H1 (cell line): ENCODE data around the gene LAMTOR4. TPM values are rescaled to one million over a fixed set of nuclear protein-coding genes. Genes with fewer than 3 reads are reported as not detected.

Source experiments
- CHD7 ChIP-seq: fragments of 300-600 bp; sonication (generic); IDR thresholded peaks from 2 replicates; pipeline ENCODE4 v1.7.1; 2012; ENCODE audit warnings: low read length, moderate library complexity, mild to moderate bottlenecking, inconsistent platforms; ENCODE audit not compliant: insufficient replicate concordance
- HDAC6 ChIP-seq: IDR thresholded peaks from one replicate; pipeline ENCODE4 v1.7.1; 2012; ENCODE audit warnings: low read depth, mild to moderate bottlenecking, inconsistent platforms, low read length, moderate library complexity
- RXRA ChIP-seq: IDR thresholded peaks from 2 replicates; pipeline ENCODE4 v1.6.1; 2011; ENCODE audit warnings: low read depth, mild to moderate bottlenecking, low read length, moderate library complexity; ENCODE audit not compliant: insufficient read depth
- SIN3A ChIP-seq, 2 experiments: IDR thresholded peaks in 1 of 2; conservative IDR thresholded peaks in 1 of 2; 2 replicates each; pipeline ENCODE4 v1.6.1; 2011 to 2012; ENCODE audit warnings: low read length in 2 of 2, improper control_type of control experiment in 1 of 2, low read depth in 1 of 2, mild to moderate bottlenecking in 1 of 2
- SP4 ChIP-seq: IDR thresholded peaks from 2 replicates; pipeline ENCODE4 v1.6.1; 2012; ENCODE audit warnings: low read length, inconsistent platforms
- SRF ChIP-seq: IDR thresholded peaks from 2 replicates; pipeline ENCODE4 v1.6.1; 2011; ENCODE audit warnings: mild to moderate bottlenecking, low read depth, low read length, moderate library complexity
- TAF1 ChIP-seq: IDR thresholded peaks from 2 replicates; pipeline ENCODE4 v1.6.1; 2011; ENCODE audit warnings: mild to moderate bottlenecking, low read depth, low read length
- polyA plus RNA-seq, 7 experiments: library from polyadenylated mRNA; depleted of rRNA in 3 of 7; stranded (reverse) in 5 of 7; unstranded in 2 of 7; fragments of >200 nt in 5 of 7; fragments of 200-250 nt in 2 of 7; gene quantifications; 1 replicate in 5 of 7; 2 replicates in 1 of 7; 4 replicates in 1 of 7; pipeline versions ENCODE4 v1.2.1 to v1.2.3, GENCODE V29; 2011 to 2013; ENCODE audit warnings: missing spikeins in 2 of 7, mixed read lengths in 2 of 7
- total RNA-seq: library from RNA; stranded (reverse); fragmentation: NEBNext Ultra II Directional; extraction: Animal tissue kit (Norgen Biotek cat#: 25700); gene quantifications from 2 replicates; pipeline ENCODE4 v1.2.1, GENCODE V29; 2021

LAMTOR4 gene
- total and polyA plus RNA-seq, 2 of the 8 experiments (the other 6 are each of a cell fraction or from before 2014, with no cell fraction given) = 153 to 622 TPM

DNA sequence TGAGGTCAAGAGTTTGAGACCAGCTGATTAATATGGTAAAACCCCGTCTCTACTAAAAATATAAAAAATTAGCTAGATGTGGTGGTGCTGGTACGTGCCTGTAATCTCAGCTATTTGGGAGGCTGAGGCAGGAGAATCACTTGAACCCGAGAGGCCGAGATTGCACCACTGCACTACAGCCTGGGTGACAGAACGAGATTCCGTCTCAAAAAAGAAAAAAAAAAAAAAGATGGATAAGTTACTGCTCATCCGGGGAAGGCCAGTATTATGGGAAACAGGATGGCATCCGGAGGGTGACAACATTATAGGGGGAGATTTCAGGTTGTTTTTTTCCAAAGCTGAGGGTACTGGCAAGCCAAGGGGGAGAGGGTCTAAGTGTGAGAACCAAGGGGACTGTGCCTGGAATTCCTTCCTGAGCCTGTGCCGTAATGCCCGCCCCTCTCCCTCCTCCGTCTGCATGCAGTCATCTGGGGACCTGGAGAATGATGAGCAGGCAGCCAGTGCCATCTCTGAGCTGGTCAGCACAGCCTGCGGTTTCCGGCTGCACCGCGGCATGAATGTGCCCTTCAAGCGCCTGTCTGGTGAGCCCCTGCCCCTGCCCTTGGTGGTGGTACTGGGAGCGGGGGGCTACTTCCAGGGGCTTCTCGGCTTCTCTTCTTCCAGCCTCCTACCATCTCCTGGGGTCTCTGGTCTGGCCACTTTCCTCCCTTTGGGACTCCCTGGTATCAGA lies 4.4 kb downstream of the LAMTOR4 start (continued):
- TF ChIP-seq CHD7 (no peak), RXRA (no peak), SRF (no peak), HDAC6 (no peak), SP4 (no peak), TAF1 (no peak), SIN3A (conservative IDR thresholded peaks at IDR 0.05 in 1 of 2, IDR thresholded peaks at IDR 0.05 in 1 of 2; ENCODE audit: low read depth in 1 of 2, low read length in 2 of 2) (no peak)
